Endothelial cell of umbilical vein (primary cell): Measurements from ENCODE around the gene ADAMTSL2. TPM values are rescaled to one million over a fixed set of nuclear protein-coding genes. Genes with fewer than 3 reads are reported as not detected.

Experiments used
- BruUV-seq: library from RNA; stranded (reverse); fragments of 400-500 nt; replicated peaks from 2 replicates; lab custom pipeline; 2021; lab: Mats Ljungman, UMichigan
- CTCF ChIA-PET: fragments of 300-600, 350-600 bp; sonication (Branson Sonifier 250); formaldehyde crosslinking; loops from one replicate; lab custom pipeline; 2021; ENCODE audit warnings: antibody characterized with exemption, inconsistent platforms; lab: Charles Lee
- POLR2A ChIA-PET: fragments of 300-600, 350-600 bp; sonication (Branson Sonifier 250); formaldehyde crosslinking; loops from one replicate; lab custom pipeline; 2021; ENCODE audit warnings: antibody characterized with exemption, inconsistent platforms; lab: Charles Lee
- DNase-seq: peaks from one replicate; pipeline ENCODE4 v3.0.0-alpha.2; 2011; ENCODE audit warnings: low read depth, low spot score
- FAIRE-seq: peaks from 2 replicates; lab custom pipeline; 2011; peaks lifted over from hg19 to GRCh38; lab: Jason Lieb, UNC
- H2AFZ ChIP-seq: 2 replicates; pipeline ENCODE4 v1.6.0; 2012; ENCODE audit warnings: low read depth, low read length, control low read depth, inconsistent platforms
- H3K27ac ChIP-seq: 2 replicates; pipeline ENCODE4 v1.5.1; 2011; ENCODE audit warnings: low read depth, mild to moderate bottlenecking, control low read depth, low read length, moderate library complexity; ENCODE audit not compliant: insufficient read depth
- H3K27me3 ChIP-seq, 2 experiments: 2 replicates each; pipeline versions ENCODE4 v1.6.0 to v1.6.1; 2011; ENCODE audit warnings: low read length in 2 of 2, mixed read lengths in 1 of 2; ENCODE audit not compliant: control insufficient read depth in 2 of 2, insufficient read depth in 2 of 2
- H3K36me3 ChIP-seq, 2 experiments: 2 replicates in 1 of 2; 3 replicates in 1 of 2; pipeline ENCODE4 v1.5.1; 2011; ENCODE audit warnings: low read length in 2 of 2, mild to moderate bottlenecking in 1 of 2, moderate library complexity in 1 of 2; ENCODE audit not compliant: control insufficient read depth in 2 of 2, insufficient read depth in 2 of 2; ENCODE audit errors: extremely low read depth in 1 of 2
- H3K4me1 ChIP-seq: 3 replicates; pipeline ENCODE4 v1.5.1; 2011; ENCODE audit warnings: mild to moderate bottlenecking, low read length; ENCODE audit not compliant: control insufficient read depth, insufficient read depth; ENCODE audit errors: extremely low read depth
- H3K4me2 ChIP-seq: 2 replicates; pipeline ENCODE4 v1.6.1; 2011; ENCODE audit warnings: low read length, control low read depth, mixed read lengths; ENCODE audit not compliant: insufficient read depth
- H3K4me3 ChIP-seq, 3 experiments: fragments of 200-600 bp in 1 of 3; sonication (generic), shearing (Covaris generic) in 1 of 3; replicated peaks in 1 of 3; 2 replicates each; pipeline ENCODE4 v1.5.1; 2011 to 2016; ENCODE audit warnings: control low read depth in 3 of 3, low read length in 3 of 3, mild to moderate bottlenecking in 2 of 3, inconsistent platforms in 1 of 3, low read depth in 1 of 3, moderate library complexity in 1 of 3; ENCODE audit not compliant: insufficient read depth in 1 of 3
- H3K79me2 ChIP-seq: 2 replicates; pipeline ENCODE4 v1.6.0; 2012; ENCODE audit warnings: low read length, inconsistent platforms; ENCODE audit not compliant: control insufficient read depth, insufficient read depth
- H3K9ac ChIP-seq: replicated peaks from 2 replicates; pipeline ENCODE3; 2011; ENCODE audit warnings: low read length, control low read depth; ENCODE audit not compliant: insufficient read depth; ENCODE audit errors: extremely low read depth
- H3K9me1 ChIP-seq: replicated peaks from 3 replicates; pipeline ENCODE4 v1.6.0; 2011; ENCODE audit warnings: mild to moderate bottlenecking, low read length; ENCODE audit not compliant: control insufficient read depth, insufficient read depth; ENCODE audit errors: extremely low read depth
- H3K9me3 ChIP-seq: replicated peaks from 2 replicates; pipeline ENCODE4 v1.5.1; 2012; ENCODE audit warnings: low read length, inconsistent platforms; ENCODE audit not compliant: control insufficient read depth, insufficient read depth
- H4K20me1 ChIP-seq: replicated peaks from 2 replicates; pipeline ENCODE3; 2011; ENCODE audit warnings: mild to moderate bottlenecking, low read length; ENCODE audit not compliant: control insufficient read depth, insufficient read depth; ENCODE audit errors: extremely low read depth
- EZH2 ChIP-seq: IDR thresholded peaks from 2 replicates; pipeline ENCODE4 v1.6.1; 2012; ENCODE audit warnings: borderline replicate concordance, low read depth, mild to moderate bottlenecking, moderate library complexity, low read length, inconsistent platforms; ENCODE audit not compliant: severe bottlenecking
- FOS ChIP-seq: IDR thresholded peaks from 2 replicates; pipeline ENCODE4 v1.6.1; 2011; ENCODE audit warnings: mild to moderate bottlenecking, low read length, moderate library complexity, borderline replicate concordance; ENCODE audit not compliant: insufficient read depth
- GATA2 ChIP-seq: IDR thresholded peaks from 2 replicates; pipeline ENCODE4 v1.7.0; 2011; ENCODE audit warnings: low read depth, mild to moderate bottlenecking, moderate library complexity, mixed read lengths, low read length; ENCODE audit not compliant: insufficient read length, insufficient read depth
- JUN ChIP-seq: IDR thresholded peaks from 2 replicates; pipeline ENCODE4 v1.6.1; 2011; ENCODE audit warnings: borderline replicate concordance, low read depth; ENCODE audit not compliant: insufficient read length, insufficient read depth
- MAX ChIP-seq: IDR thresholded peaks from 2 replicates; pipeline ENCODE4 v1.6.1; 2011; ENCODE audit not compliant: insufficient read depth, insufficient read length
- MYC ChIP-seq: IDR thresholded peaks from one replicate; pipeline ENCODE4 v1.6.1; 2011; ENCODE audit warnings: mild to moderate bottlenecking, low read depth, low read length
- POLR2A ChIP-seq: IDR thresholded peaks from 2 replicates; pipeline ENCODE4 v1.6.1; 2012; ENCODE audit warnings: low read depth, mild to moderate bottlenecking, control low read depth, low read length
- POLR2AphosphoS5 ChIP-seq: IDR thresholded peaks from 2 replicates; pipeline ENCODE4 v1.6.1; 2012; ENCODE audit warnings: low read depth, mild to moderate bottlenecking, control low read depth, low read length, moderate library complexity; ENCODE audit not compliant: insufficient read depth
- dilution Hi-C: fragments of 300-500 bp; cut with MboI; formaldehyde crosslinking; loops from one replicate; pipeline ENCODE4 v1.15.0; 2019; ENCODE audit warnings: low sequenced_read_pairs; ENCODE audit not compliant: extremely low pct_ligation_motif_present
- intact Hi-C: fragments of 100-400 bp; cut with micrococcal nuclease; formaldehyde crosslinking; loops from one replicate; pipeline ENCODE4 v1.10.0; 2022
- polyA plus RNA-seq, 4 experiments: library from polyadenylated mRNA; depleted of rRNA in 3 of 4; stranded (reverse) in 3 of 4; unstranded in 1 of 4; fragments of >200 nt; gene quantifications; 2 replicates each; pipeline versions ENCODE4 v1.2.1 to v1.2.3, GENCODE V29; 2011 to 2012; ENCODE audit warnings: missing spikeins in 1 of 4
- total RNA-seq: library from RNA; stranded (reverse); gene quantifications from 2 replicates; pipeline ENCODE4 v1.2.3, GENCODE V29; 2021
- TF ChIP-seq, protein P1 (sequence below), 2 donors: IDR thresholded peaks; 1 replicate in 1 of 2; 2 replicates in 1 of 2; pipeline ENCODE4 v1.5.1; 2011; ENCODE audit warnings: low read length in 2 of 2, mild to moderate bottlenecking in 2 of 2, moderate library complexity in 2 of 2, control low read depth in 1 of 2, inconsistent platforms in 1 of 2, low read depth in 1 of 2; ENCODE audit not compliant: insufficient read depth in 1 of 2; ENCODE audit errors: extremely low read depth in 1 of 2

ADAMTSL2 gene
- total and polyA plus RNA-seq, 2 donors (not counting 3 experiments of a cell fraction or from before 2014, with no cell fraction given) = not detected

DNA sequence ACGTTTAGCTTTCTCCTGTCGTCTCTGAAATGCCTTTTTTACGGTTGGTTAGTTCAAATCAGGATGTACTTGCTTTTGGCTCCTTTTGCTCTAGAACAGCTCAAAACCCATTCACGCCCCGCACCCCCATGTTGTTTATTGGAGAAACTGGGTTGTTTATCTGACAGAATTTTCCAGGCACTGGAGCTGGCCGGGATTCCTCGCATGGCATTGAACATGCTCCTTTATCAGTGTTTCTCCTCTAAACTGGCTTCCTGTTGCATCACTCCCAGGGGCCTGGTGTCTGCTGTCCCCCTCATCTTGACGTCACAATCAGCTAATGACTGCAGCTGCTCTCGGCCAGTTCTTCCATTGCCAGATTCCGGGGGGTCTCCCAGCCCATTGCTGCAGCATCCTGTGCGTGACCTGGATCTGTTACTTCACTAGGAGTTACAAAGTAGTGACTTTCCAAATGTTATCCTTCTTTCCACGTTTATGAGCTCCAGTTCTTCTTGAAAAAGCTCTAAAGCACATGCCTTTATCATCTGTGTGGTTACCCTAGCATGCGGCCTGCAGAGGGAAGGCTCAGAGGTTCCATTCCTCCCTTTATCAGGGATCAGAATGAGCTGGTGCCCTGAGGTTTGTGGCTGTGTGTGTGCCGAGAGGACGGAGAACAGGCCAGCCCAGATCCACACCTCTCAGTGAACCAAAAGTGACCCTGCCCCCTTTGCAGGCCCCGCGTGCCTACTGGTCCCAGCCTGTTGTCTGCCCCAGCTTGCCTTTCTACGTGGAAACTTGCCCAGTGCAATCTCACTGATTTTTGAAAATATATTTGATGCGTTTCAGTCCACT is 47.2 kb downstream of the ADAMTSL2 start:
- POLR2A ChIA-PET = no interaction called here
- BruUV-seq = no TSS peak
- Histone ChIP-seq H2AFZ (no peak overlapping the region), H3K9me1 (no peaks in the 10 kb centered on the region), H3K27ac (no peak overlapping the region), H3K27me3 (peaks cover 2 to 4% of the 10 kb centered on the region in 2 experiments), H3K4me2 (no peak overlapping the region), H3K9ac (no peak overlapping the region), H3K4me3 (no peak overlapping the region), H3K4me1 (peaks cover under 1% of the 10 kb centered on the region), H4K20me1 (no peaks in the 10 kb centered on the region), H3K9me3 (no peaks in the 10 kb centered on the region), H3K79me2 (no peaks in the 10 kb centered on the region), H3K36me3 (no peaks in the 10 kb centered on the region)
- dilution Hi-C loops = no loop called here
- intact Hi-C loops = no loop called here
- no peak for FAIRE-seq
- TF ChIP-seq POLR2A = no peak
- no peak for TF ChIP-seq GATA2
- CTCF ChIA-PET = interaction anchor here (1.2 kb wide), 1 partner anchor 11 kb away, joined by 5 read pairs; no protein-coding TSS in a partner anchor
- DNase-seq = no peak

DNA sequence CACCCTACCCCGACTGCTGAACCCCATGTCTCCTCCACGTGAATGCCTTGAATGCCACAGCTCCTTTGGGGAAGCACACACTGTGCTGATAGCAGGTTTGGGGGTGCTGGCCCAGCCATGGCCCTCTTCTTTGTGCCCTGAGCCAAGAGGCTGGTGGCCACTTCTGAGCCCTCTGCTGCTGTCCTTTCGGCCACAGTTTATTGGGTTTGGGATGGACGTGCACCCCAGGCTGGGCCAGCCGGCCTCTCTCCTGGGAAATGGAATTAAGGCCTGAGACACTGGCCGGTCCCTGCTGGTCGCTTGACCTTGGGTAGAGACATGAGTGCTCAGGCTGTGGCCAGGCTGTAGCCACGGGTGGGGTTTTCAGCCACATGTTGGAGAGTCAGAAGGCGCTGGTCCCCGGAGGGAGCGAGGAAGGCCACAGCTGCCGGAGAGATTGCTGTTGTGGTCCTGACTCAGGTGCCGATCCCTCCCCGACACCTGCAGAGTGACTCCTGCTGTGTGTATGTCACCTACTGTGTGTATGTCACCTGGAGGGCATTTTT is 48.1 kb downstream of the ADAMTSL2 start:
- FAIRE-seq (no peak), DNase-seq (no peak)
- no peaks in the 10 kb centered on the region for H3K9me1 ChIP-seq
- no peak overlapping the region for H3K4me2 ChIP-seq
- ChIA-PET CTCF (no interaction called here), POLR2A (no interaction called here)
- intact Hi-C loops (no loop called here), dilution Hi-C loops (no loop called here)
- no peaks in the 10 kb centered on the region for H3K9me3 ChIP-seq
- H3K9ac ChIP-seq = no peak overlapping the region
- BruUV-seq = no TSS peak
- no peak overlapping the region for H2AFZ ChIP-seq
- TF ChIP-seq EZH2 (no peak), MAX (no peak), GATA2 (no peak), POLR2AphosphoS5 (no peak), FOS (no peak), POLR2A (no peak), MYC (no peak), JUN (no peak)
- TF ChIP-seq, protein P1, sequence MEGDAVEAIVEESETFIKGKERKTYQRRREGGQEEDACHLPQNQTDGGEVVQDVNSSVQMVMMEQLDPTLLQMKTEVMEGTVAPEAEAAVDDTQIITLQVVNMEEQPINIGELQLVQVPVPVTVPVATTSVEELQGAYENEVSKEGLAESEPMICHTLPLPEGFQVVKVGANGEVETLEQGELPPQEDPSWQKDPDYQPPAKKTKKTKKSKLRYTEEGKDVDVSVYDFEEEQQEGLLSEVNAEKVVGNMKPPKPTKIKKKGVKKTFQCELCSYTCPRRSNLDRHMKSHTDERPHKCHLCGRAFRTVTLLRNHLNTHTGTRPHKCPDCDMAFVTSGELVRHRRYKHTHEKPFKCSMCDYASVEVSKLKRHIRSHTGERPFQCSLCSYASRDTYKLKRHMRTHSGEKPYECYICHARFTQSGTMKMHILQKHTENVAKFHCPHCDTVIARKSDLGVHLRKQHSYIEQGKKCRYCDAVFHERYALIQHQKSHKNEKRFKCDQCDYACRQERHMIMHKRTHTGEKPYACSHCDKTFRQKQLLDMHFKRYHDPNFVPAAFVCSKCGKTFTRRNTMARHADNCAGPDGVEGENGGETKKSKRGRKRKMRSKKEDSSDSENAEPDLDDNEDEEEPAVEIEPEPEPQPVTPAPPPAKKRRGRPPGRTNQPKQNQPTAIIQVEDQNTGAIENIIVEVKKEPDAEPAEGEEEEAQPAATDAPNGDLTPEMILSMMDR (IDR thresholded peaks at IDR 0.05; ENCODE audit: extremely low read depth in 1 of 2, insufficient read depth in 1 of 2, low read depth in 1 of 2, low read length in 2 of 2) = no peak
- no peaks in the 10 kb centered on the region for H3K4me1 ChIP-seq
- no peak overlapping the region for H3K4me3 ChIP-seq
- no peaks in the 10 kb centered on the region for H4K20me1 ChIP-seq
- peaks cover 2 to 4% of the 10 kb centered on the region in 2 experiments for H3K27me3 ChIP-seq
- H3K79me2 ChIP-seq = no peaks in the 10 kb centered on the region
- no peaks in the 10 kb centered on the region for H3K36me3 ChIP-seq
- no peak overlapping the region for H3K27ac ChIP-seq
